Neural cell (in vitro differentiated cells): ENCODE results near the gene MEX3A. TPM values are rescaled to one million over a fixed set of nuclear protein-coding genes. Genes with fewer than 3 reads are reported as not detected.

ENCODE experiments used
- H2AFZ ChIP-seq: fragments of 200-600, 300-800 bp; sonication (generic), shearing (Covaris generic); 2 replicates; pipeline ENCODE4 v1.6.0; 2014; ENCODE audit warnings: low read depth, mild to moderate bottlenecking, antibody characterized with exemption, low read length, moderate library complexity
- H3F3A ChIP-seq: fragments of 200-600 bp; shearing (Covaris generic); 2 replicates; pipeline ENCODE4 v1.6.1; 2016; ENCODE audit warnings: mild to moderate bottlenecking, moderate library complexity, mixed read lengths, antibody characterized with exemption, low read length; ENCODE audit not compliant: insufficient read depth, poor library complexity, severe bottlenecking
- H3K27ac ChIP-seq: fragments of 200-600, 300-800 bp; sonication (generic), shearing (Covaris generic); 2 replicates; pipeline ENCODE4 v1.5.1; 2014; ENCODE audit warnings: mild to moderate bottlenecking, low read length, moderate library complexity
- H3K27me3 ChIP-seq: fragments of 300-800, 200-600 bp; sonication (generic), shearing (Covaris generic); 2 replicates; pipeline ENCODE4 v1.6.0; 2014; ENCODE audit warnings: mild to moderate bottlenecking, low read depth, low read length, moderate library complexity; ENCODE audit not compliant: insufficient read depth
- H3K36me3 ChIP-seq: fragments of 300-800, 200-600 bp; sonication (generic), shearing (Covaris generic); 2 replicates; pipeline ENCODE4 v1.5.1; 2014; ENCODE audit warnings: mild to moderate bottlenecking, antibody characterized with exemption, low read length, moderate library complexity; ENCODE audit not compliant: insufficient read depth
- H3K4me2 ChIP-seq: fragments of 300-800, 200-600 bp; sonication (generic), shearing (Covaris generic); 2 replicates; pipeline ENCODE4 v1.6.0; 2014; ENCODE audit warnings: mild to moderate bottlenecking, low read length
- H3K4me3 ChIP-seq: fragments of 300-800, 200-600 bp; sonication (generic), shearing (Covaris generic); 2 replicates; pipeline ENCODE4 v1.5.1; 2014; ENCODE audit warnings: mild to moderate bottlenecking, low read length, moderate library complexity
- H3K79me2 ChIP-seq: fragments of 200-600 bp; shearing (Covaris generic); replicated peaks from 2 replicates; pipeline ENCODE4 v1.6.0; 2014; ENCODE audit warnings: mild to moderate bottlenecking, low read length, moderate library complexity; ENCODE audit not compliant: insufficient read depth
- H3K9ac ChIP-seq: fragments of 300-800, 200-600 bp; sonication (generic), shearing (Covaris generic); 2 replicates; pipeline ENCODE4 v1.6.1; 2016; ENCODE audit warnings: mild to moderate bottlenecking, low read length, mixed read lengths
- H3K9me2 ChIP-seq: fragments of 200-600 bp; shearing (Covaris generic); 2 replicates; pipeline ENCODE4 v1.6.1; 2016; ENCODE audit warnings: mild to moderate bottlenecking, low read length, mixed read lengths; ENCODE audit not compliant: insufficient read depth
- H3K9me3 ChIP-seq: fragments of 200-600, 300-800 bp; sonication (generic), shearing (Covaris generic); 2 replicates; pipeline ENCODE4 v1.6.1; 2016; ENCODE audit warnings: mild to moderate bottlenecking, mixed run types, low read length, moderate library complexity, mixed read lengths
- H4K20me1 ChIP-seq: fragments of 200-600 bp; shearing (Covaris generic); 2 replicates; pipeline ENCODE4 v1.6.1; 2016; ENCODE audit warnings: mild to moderate bottlenecking, mixed run types; ENCODE audit not compliant: insufficient read depth
- EP300 ChIP-seq: fragments of 450-650 bp; conservative IDR thresholded peaks from 2 replicates; pipeline ENCODE4 v1.6.1; 2014; ENCODE audit warnings: antibody characterized with exemption, mild to moderate bottlenecking, moderate library complexity; ENCODE audit not compliant: poor library complexity, severe bottlenecking
- EZH2 ChIP-seq: fragments of 200-600, 300-800 bp; shearing (Covaris generic), sonication (generic); IDR thresholded peaks from 2 replicates; pipeline ENCODE4 v1.6.1; 2014; ENCODE audit warnings: antibody characterized with exemption, low read length, borderline replicate concordance, mild to moderate bottlenecking; ENCODE audit not compliant: insufficient read depth, poor library complexity, severe bottlenecking
- MXI1 ChIP-seq: fragments of 450-650 bp; conservative IDR thresholded peaks from 2 replicates; pipeline ENCODE4 v1.6.1; 2014; ENCODE audit warnings: antibody characterized with exemption, mild to moderate bottlenecking; ENCODE audit not compliant: poor library complexity, severe bottlenecking
- POLR2AphosphoS5 ChIP-seq: IDR thresholded peaks from 2 replicates; pipeline ENCODE4 v1.6.1; 2012
- RAD21 ChIP-seq: fragments of 450-650 bp; conservative IDR thresholded peaks from 2 replicates; pipeline ENCODE4 v1.6.1; 2014; ENCODE audit warnings: antibody characterized with exemption, mild to moderate bottlenecking, moderate library complexity
- SMC3 ChIP-seq: fragments of 450-650 bp; conservative IDR thresholded peaks from 2 replicates; pipeline ENCODE4 v1.6.1; 2014; ENCODE audit warnings: antibody characterized with exemption, mild to moderate bottlenecking, moderate library complexity; ENCODE audit not compliant: poor library complexity
- TAF1 ChIP-seq: IDR thresholded peaks from 2 replicates; pipeline ENCODE4 v1.6.1; 2012; ENCODE audit warnings: low read depth
- polyA plus RNA-seq: library from polyadenylated mRNA; depleted of rRNA; stranded (reverse); fragments of >200 nt; gene quantifications from 2 replicates; pipeline ENCODE4 v1.2.3, GENCODE V29; 2014
- TF ChIP-seq, protein P1 (sequence below): IDR thresholded peaks from 2 replicates; pipeline ENCODE4 v1.6.1; 2012; ENCODE audit warnings: borderline replicate concordance
- TF ChIP-seq, protein P2 (sequence below): fragments of 450-650 bp; IDR thresholded peaks from 2 replicates; pipeline ENCODE4 v1.5.1; 2014; ENCODE audit warnings: antibody characterized with exemption, mild to moderate bottlenecking, moderate library complexity; ENCODE audit not compliant: poor library complexity, severe bottlenecking

MEX3A gene
- polyA plus RNA-seq, 1 donor from 2014 or later = 39.8 TPM

DNA sequence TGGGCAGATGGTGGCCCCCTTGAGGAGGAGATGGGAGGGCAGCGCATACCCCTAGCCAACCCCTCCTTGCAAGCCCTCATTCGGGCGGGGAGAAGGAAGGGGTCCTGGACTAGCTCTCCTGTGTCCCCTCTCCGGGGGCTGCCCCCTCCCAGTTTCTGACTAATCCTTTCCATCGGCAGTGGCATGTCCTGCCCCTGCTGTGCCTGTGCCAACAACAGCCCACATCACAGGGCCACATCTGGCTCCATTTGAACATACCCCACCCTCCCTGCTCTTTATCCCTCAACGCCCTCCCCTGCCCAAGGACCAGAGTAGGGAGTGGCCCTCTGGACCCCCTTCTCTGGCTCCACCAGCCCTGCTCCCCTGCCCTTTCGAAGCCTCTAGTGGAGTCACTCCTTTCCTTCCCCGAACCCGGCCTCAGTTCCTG lies 21.3 kb upstream of the MEX3A start:
- Histone ChIP-seq H3K27me3 (no peaks in the 10 kb centered on the region), H2AFZ (no peak overlapping the region), H4K20me1 (no peaks in the 10 kb centered on the region), H3K9ac (no peak overlapping the region), H3F3A (peaks cover 5% of the 10 kb centered on the region), H3K4me2 (no peak overlapping the region), H3K9me2 (no peaks in the 10 kb centered on the region), H3K79me2 (peaks cover 41% of the 10 kb centered on the region), H3K9me3 (no peaks in the 10 kb centered on the region), H3K27ac (no peak overlapping the region), H3K36me3 (no peaks in the 10 kb centered on the region), H3K4me3 (no peak overlapping the region)
- TF ChIP-seq, protein P1, sequence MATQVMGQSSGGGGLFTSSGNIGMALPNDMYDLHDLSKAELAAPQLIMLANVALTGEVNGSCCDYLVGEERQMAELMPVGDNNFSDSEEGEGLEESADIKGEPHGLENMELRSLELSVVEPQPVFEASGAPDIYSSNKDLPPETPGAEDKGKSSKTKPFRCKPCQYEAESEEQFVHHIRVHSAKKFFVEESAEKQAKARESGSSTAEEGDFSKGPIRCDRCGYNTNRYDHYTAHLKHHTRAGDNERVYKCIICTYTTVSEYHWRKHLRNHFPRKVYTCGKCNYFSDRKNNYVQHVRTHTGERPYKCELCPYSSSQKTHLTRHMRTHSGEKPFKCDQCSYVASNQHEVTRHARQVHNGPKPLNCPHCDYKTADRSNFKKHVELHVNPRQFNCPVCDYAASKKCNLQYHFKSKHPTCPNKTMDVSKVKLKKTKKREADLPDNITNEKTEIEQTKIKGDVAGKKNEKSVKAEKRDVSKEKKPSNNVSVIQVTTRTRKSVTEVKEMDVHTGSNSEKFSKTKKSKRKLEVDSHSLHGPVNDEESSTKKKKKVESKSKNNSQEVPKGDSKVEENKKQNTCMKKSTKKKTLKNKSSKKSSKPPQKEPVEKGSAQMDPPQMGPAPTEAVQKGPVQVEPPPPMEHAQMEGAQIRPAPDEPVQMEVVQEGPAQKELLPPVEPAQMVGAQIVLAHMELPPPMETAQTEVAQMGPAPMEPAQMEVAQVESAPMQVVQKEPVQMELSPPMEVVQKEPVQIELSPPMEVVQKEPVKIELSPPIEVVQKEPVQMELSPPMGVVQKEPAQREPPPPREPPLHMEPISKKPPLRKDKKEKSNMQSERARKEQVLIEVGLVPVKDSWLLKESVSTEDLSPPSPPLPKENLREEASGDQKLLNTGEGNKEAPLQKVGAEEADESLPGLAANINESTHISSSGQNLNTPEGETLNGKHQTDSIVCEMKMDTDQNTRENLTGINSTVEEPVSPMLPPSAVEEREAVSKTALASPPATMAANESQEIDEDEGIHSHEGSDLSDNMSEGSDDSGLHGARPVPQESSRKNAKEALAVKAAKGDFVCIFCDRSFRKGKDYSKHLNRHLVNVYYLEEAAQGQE = no peak
- TF ChIP-seq POLR2AphosphoS5 = no peak
- no peak for TF ChIP-seq EZH2
- no peak for TF ChIP-seq RAD21
- TF ChIP-seq SMC3 = no peak
- no peak for TF ChIP-seq TAF1
- no peak for TF ChIP-seq EP300
- TF ChIP-seq, protein P2, sequence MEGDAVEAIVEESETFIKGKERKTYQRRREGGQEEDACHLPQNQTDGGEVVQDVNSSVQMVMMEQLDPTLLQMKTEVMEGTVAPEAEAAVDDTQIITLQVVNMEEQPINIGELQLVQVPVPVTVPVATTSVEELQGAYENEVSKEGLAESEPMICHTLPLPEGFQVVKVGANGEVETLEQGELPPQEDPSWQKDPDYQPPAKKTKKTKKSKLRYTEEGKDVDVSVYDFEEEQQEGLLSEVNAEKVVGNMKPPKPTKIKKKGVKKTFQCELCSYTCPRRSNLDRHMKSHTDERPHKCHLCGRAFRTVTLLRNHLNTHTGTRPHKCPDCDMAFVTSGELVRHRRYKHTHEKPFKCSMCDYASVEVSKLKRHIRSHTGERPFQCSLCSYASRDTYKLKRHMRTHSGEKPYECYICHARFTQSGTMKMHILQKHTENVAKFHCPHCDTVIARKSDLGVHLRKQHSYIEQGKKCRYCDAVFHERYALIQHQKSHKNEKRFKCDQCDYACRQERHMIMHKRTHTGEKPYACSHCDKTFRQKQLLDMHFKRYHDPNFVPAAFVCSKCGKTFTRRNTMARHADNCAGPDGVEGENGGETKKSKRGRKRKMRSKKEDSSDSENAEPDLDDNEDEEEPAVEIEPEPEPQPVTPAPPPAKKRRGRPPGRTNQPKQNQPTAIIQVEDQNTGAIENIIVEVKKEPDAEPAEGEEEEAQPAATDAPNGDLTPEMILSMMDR = no peak
- no peak for TF ChIP-seq MXI1

DNA sequence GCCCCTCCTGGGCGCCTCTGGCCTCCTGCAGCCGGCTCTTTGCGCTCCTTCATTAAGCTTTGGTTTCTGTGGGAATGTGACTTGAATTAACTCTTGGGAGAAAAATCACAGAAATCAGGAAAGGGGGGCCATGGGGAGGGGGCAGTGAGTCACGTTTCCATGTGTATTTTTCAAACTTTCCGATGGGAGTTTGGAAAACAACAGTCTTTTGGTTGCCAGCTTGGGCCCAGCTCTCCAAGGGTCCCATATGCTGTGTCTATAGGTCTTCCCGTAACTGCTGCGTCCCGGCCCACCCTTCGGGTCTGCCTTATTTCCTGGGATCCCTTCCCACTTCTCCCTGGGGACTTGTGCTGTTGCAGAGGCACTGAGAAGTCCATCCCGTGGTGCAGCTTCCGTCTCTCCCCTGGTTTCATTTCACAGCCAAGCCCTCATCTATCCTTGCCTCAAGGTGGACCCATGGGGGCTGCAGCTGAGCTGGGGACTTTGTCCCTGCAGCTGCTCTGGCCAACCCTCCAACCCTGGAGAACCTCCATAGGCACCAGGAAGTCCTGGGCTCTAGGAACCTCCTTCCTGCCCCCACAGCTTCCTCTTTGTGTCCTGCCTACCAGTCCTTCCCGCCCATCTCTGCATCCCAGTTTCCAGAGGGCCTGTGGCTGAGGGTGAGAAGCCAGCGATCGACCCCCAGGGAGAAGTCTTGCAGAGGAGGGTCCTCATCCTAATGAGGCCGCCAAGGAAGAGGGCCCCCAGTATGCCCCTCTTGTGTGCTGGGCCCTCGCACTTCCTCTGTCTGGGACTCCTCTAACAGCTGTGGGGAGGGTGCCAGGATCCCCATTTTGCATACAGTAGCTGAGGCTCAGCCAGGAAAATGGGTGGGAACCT lies 20.6 kb upstream of the MEX3A start:
- H3K36me3 ChIP-seq = no peaks in the 10 kb centered on the region
- H3K9me2 ChIP-seq = no peaks in the 10 kb centered on the region
- H4K20me1 ChIP-seq = no peaks in the 10 kb centered on the region
- H3F3A ChIP-seq = peaks cover 5% of the 10 kb centered on the region
- H2AFZ ChIP-seq = no peak overlapping the region
- no peaks in the 10 kb centered on the region for H3K9me3 ChIP-seq
- H3K79me2 ChIP-seq = peaks cover 41% of the 10 kb centered on the region
- H3K9ac ChIP-seq = no peak overlapping the region
- no peak for TF ChIP-seq TAF1
- no peak for TF ChIP-seq EZH2
- TF ChIP-seq, protein P1 = no peak
- TF ChIP-seq MXI1 = no peak
- TF ChIP-seq, protein P2 = no peak
- TF ChIP-seq EP300 = no peak
- TF ChIP-seq RAD21 = no peak
- TF ChIP-seq POLR2AphosphoS5 = no peak
- TF ChIP-seq SMC3 = no peak
- no peaks in the 10 kb centered on the region for H3K27me3 ChIP-seq
- no peak overlapping the region for H3K4me2 ChIP-seq
- H3K27ac ChIP-seq = no peak overlapping the region
- no peak overlapping the region for H3K4me3 ChIP-seq
